ENCODE data around the gene NUDT14.
A peak's percentile ranks its signal among the peaks of the same experiment; 100 is the strongest.

NUDT14 gene

DNA sequence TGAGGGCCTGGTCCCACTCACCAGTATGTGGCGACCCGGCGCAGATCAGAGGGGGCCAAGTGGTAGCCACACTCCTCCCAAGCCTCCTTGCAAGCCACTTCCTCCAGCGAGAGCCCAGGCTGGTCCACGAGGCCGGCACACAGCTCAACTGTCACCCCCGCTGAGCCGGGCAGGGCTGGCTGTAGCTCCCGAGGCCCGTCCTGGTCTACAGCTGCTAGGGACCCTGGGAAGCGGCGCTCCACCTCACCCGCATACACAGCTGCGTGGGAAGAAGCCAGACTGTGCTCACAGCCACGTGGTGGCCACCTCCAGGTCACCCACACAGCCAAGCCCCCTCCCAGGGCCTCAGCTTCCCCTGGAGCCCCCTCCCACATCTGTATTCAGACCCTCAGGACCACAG lies 4.6 kb downstream of the NUDT14 start:
- DNase-seq (ENCODE audit: low read depth in 2 of 2): no peak

DNA sequence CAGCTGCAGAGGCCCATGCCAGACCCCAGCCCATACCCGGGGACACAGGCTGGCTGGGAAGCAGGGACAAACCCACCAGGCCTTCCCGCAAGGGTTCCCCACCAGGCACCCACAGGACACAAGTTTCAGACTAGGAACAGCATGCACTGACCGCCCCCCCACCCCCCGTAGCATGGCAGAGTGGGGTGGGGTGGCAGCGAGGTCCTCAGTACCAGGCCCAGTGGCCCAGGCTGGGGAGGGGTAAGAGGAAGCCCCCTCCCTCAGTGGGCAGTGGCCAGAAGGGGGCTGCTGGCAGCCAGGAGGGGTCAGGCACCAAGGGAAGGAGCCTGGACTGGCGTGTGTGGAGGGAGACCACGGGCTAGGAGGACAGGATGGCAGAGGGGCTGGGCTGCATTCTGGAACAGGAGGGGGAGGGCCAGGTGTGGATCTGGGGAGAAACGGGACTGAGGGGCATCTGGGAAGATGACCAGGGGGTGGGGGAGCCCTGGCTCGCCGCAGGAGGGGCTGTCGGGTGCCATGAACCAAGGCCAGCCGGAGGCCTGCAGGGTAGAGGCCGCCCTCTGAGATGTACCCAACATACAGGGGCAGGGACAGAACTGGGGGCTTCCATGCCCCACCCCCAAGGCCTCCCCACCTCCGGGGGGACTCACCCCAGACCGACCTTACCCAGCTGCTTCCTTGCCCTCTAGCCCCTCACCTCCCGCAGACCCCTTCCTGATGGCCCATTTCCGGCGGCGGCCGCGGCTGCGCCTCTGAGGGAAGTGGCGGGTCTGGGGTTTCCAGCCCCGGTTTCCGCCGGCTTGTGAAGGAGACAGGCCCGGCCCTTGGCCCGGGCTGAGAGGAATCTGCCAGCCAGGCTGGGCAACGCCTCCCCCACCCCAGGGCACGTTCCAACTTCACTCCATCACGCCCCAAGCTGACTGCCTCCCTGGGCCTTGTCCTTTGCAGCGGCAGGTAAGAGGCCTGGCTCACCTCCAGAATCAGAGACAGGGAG lies 6.9 kb downstream of the NUDT14 start:
- peak in 1 of 2 donors; percentile 16 for DNase-seq (ENCODE audit: low read depth in 2 of 2)

DNA sequence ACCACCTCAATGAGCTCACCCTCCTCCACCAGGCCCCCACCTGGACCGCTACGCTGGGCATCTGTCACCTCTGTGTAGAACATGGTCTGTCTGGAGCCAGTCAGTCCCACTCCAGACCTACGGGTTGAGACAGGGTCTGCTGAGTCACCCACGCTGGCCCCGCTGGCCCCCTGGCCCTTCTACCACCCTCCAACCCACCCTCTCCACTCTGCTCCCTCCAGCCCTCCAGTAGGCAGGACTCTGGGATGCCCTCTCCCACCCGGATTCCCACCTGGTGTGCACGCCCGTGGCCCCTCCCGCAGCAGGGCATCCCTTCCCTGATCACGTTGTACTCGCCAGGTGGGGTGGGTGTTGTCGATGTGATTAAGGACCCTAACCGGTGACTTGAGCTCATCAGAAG lies 8.0 kb downstream of the NUDT14 start:
- DNase-seq (ENCODE audit: low read depth in 2 of 2): no peak

DNA sequence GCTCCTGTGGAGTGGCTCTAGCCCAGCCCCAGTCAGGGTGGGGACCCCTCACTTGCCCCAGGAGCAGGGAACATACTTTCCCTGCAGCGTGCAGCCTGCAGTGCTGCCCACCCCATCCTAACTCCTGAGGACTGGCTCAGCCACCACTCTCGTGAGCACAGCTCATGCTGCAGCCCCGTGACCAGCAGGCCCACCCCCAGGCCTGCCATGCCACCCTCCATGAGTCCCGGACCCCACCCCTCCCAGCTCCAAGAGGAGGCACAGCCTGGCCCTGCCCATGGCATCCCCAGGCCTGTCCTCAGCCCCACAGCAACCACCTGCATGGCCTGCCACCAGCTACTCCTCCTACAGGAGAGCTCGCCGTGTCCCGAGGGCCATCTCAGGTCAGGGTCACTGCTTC lies 8.6 kb downstream of the NUDT14 start:
- DNase-seq (ENCODE audit: low read depth in 2 of 2): no peak

DNA sequence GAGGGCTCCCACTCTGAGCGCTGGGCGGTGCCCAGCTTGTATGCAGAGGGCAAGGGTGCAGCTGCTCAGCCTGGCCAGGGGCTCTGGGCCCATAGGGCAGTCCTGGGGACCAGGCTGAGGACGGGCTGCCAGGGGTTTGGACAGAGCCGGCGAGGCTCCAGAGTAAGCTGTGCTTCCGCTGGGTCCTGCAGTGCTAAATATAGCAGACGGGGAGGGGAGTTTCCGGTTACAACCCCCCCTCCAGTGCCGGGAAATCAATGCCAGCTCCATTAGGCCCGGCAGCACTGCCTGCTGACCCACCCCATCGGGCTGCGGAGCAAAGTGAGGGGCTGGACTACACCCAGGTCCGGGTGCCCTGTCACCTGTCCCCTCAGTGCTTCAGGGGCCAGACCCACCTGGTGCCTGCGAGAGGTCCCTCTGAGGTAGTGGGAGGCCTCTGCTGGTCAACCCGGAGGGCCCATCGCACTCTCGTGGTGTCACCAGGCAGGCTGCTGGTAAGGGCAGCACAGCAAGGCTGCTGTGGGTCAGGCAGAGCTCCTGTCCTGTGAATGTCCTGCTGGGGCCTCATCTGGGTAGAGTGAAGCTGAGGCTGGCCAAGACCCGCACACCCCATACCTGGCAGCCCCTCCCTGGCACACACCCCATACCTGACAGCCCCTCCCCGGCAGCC lies 10.0 kb downstream of the NUDT14 start:
- DNase-seq (ENCODE audit: low read depth in 2 of 2): no peak

DNA sequence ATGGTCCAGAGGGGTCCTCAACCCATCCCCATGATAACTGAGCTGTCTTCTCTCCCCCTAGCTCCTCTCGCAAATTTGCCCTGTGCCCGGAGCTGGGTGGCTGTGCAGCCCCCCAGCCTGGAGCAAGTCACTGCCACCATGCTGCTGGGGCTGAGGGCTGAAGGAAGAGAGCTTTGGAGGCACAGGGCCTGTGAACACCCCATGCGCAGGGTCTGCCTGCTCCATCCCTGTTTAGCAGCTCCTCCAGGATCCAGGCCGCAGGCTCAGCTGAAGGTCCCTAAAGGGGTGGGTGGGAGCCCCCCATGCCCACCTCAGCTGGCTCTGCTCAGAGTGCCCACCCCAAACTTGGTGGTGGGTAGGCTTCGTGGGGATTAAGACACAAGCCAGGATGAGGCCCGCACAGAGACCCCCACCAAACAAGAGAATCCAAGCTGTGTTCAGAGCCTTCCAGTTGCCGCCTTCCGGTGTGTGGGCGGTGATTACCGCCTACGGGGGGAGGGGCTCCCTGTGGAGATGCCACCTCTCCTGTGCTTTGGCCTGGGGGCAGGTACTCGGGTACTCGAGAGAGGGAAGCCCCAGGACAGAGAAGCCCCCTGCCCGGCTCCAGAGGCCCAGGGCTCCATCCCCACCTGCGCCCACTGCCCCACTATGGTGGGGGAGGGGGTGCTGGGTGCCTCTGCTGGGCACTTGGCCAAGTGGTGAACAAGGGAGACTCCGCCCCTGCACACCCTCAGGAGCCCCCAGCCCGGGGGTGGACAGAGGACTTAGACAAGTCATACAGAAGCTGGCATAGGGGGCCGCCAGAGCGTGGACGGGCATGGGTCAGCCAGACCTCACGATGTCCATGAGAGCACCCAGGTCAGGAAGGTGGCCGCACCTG lies 11.1 kb downstream of the NUDT14 start:
- no peak for DNase-seq (ENCODE audit: low read depth in 2 of 2)

DNA sequence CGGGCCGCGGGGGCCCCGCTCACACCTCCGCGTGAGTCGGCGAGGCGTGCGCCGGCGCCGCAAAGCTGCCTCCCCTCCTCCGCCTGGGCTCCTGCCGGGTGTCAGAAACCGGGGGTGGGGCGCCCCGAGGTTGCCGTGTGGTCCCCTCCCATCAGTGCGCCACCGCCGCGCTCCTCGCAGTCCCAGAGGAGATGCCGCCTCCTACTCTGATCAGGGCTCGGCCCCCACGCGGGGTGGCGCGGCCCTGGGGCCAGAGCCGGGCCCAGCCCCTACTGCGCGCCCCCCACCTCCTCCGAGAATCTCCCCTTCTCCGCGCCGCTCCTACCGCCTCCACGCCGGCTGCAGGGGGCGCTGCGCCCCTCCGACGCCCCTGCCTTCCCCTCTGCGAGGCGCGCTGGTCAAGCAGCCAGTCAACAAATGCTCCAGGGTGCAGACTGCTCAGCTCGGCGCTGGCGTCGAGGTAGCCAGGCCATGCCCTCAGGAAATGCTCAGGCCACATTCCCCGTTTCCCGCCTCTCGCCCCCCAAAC lies 12.1 kb downstream of the NUDT14 start:
- no peak for DNase-seq (ENCODE audit: low read depth in 2 of 2)

DNA sequence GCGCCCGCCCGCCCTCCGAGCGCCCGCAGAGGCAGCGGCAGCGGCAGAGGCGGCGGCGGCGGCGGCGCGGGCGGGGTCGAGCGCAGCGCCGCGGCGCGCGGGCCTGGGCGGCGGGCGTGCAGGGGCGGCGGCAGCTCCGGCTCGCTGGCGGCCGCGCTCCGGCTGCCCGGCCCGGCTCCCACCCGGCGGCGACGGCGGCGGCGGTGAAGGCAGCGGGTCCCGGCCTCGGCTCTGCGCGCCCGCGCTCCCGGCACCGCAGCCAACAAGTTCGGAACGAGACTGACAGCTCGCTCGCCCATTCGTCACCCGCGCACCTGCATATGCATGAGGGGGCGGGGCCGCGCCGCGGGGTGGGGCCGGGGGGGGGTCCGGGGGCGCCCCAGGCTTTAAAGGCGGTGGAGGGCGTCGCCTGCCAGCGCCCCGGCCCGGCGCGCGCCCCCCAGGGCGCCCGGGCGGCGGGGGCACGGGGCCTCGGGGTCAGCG lies 12.6 kb downstream of the NUDT14 start, which contains the start of gene JAG2:
TSS of gene JAG2 (minus strand) at position 281 of the 483 bp plus-strand sequence. CDS start 356 bp downstream, outside the sequence.
- DNase-seq (ENCODE audit: low read depth in 2 of 2): peak in 1 of 2 donors; percentile 17

DNA sequence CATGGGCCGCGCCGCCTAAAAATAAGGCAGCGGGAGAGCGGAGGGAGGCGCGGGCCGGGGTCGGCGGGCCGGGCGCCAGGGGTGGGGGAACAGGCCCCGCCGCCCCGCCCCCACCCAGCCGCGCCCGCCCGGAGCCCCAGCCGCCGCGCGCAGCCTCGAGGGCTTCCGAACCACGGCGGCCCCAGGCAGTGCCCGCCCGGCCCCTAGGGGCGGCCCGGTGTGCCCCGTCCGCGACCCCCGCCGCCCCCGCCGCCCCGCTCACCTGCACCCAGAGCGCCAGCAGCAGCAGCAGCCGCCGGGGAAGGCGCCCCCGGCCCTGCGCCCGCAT lies 13.1 kb downstream of the NUDT14 start:
- DNase-seq (ENCODE audit: low read depth in 2 of 2): no peak

DNA sequence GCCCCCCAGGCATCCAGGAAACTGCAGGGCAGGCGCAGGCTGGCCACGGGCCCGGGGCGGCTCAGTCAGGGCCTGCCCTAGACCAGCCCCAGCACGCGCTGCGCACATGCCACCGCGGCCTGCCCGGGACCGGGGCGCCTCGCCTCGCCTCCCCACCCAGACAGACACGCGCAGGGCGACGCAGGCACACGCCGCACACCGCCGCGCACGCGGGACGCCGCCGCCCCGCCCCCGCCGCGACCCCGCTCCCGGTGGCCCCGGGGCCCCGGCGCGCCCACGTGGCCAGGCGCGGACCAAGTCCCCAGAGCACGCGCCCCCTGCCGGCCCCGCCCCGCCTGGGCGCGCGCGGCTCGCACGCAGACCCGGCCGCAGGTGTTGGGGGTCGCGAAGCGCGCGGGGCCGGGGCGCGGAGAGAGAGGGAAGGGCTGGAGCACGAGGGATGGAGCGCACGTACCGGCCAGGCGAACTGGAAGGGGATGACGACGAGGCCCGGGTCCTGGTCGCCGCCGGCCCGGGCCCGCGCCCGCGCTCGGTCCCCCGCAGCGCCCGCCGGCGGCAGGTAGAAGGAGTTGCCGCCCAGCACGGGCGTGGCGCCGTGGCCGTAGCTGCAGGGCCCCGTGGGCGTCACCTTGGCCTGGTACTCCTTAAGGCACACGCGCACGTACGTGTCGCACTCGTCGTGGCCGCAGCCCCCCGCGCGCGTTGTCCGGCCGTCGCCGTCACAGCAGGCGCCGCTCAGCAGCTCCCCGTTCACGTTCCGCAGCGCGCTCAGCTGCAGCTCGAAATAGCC lies 13.6 kb downstream of the NUDT14 start:
- DNase-seq (ENCODE audit: low read depth in 2 of 2): no peak

DNA sequence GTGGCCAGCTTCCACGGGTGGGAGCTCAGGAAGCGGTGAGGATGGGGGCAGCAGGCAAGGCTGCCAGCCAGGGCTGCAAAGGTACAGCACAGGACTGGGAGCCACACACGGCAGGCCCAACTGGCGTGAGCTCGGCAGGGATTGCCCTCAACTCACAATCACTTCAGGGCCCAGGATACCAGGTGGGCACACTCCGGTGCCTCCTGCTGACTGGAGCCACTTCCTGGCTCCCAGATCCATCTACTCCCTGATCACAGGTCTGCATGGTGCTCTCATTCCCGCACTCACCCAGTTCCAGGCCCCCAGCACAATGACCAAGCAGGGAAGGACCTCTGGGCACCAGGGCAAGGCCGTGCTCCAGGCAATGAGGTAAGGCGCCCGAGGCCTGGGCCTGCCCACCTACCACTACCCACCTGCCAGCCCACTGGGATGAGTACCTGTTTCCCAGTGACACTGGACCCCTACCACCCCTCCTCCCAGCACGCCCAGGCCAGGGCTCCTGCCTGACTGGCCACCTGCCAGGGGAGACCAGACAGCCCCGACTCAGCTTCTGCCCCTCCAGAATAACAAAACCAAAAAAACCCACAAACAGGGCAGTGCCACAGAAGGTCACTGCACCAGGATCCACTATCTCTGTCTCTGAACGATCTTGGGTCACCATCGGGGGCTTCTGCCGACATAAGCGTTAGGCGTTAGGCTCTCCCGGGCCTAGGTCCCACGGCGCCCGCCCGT lies 14.4 kb downstream of the NUDT14 start:
- no peak for DNase-seq (ENCODE audit: low read depth in 2 of 2)

DNA sequence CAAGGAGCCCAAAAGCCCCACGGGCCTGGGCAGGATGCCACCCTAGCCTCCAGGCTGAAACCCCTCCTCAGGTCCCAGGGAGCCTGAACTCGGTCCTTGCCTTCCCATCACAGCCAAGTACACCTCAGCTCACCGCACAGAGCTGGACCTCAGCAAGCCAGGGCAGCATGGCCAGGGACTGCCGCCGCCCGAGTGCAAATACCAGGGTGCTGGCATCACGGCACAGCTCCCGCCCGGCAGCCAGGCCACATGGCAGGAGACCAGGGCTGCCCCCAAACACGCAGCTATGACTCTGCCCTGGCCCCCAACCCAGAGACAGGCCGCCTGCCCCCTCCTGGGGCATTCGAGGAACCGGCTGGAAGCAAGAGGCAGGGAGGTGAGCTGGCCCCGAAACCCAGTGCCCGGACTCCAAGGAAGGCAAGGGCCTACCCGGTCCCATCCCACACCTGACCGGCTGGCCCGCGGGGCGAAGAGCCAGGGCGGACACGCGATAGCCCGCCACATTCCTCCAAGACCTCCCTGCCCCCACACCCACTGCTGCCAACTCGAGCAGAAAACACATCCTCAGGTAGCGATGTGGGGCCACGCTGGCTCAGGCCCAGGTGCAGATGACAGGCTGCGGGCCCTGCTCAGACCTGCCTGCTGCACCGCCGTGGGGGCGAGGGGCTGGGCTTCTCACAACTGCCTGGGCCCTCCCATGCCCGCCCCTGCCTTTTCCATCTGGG lies 15.2 kb downstream of the NUDT14 start:
- no peak for DNase-seq (ENCODE audit: low read depth in 2 of 2)

DNA sequence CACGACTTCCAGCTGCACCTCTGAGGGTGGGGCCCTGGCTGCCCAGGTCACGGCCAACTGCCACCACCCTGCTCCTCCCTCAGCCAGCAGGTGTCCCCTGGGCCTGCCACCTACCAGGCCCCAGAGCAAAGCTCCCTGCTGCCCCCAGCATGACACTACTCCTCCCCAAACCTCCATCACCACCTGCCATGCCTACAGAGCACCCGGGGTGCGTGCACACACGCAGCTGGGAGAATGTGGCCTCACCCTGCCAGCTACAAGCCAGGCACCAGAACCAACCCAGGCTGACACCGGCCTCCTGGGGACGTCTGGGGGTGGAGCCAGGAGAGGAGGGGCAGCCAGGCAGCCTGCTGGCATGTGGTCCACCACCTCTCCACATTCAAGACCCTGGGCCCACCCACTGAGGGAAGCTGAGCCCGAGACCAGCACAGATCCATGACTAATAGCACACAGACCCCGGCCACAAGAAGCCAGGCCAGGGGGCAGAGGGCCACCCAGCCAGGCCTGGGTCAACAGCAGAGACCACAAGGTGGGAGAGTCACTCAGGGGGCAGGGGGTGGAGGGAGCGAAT lies 15.9 kb downstream of the NUDT14 start:
- no peak for DNase-seq (ENCODE audit: low read depth in 2 of 2)

DNA sequence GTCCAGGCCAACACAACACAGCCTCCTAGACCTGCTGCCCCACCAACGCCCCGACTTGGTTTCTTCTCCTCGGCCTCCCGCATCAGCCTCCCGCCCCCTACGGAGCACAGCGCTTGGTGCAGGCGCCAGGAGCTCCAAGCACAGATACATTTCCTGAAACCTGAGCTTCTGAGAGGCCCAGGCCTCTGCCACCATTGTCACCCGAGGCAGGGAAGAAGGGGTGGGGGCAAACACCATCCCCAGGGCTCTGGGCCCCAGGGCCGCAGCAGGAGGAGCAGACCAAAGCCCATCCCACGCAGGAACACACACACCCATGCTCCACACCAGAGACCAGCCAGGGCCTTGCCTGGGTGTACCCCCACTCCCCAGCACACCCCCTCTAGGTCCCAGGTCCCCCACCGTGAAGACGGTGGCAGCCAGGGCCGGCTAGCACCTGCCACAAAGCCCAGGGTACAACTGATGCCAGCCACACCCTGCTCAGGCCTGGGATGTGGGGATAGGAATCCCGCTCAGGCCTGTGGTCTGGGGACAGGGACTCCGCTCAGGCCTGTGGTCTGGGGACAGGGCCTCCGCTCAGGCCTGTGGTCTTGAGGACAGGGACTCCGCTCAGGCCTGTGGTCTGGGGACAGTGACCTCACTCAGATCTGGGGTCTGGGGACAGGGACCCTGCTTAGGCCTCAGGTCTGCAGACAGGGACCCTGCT lies 17.9 kb downstream of the NUDT14 start:
- no peak for DNase-seq (ENCODE audit: low read depth in 2 of 2)

DNA sequence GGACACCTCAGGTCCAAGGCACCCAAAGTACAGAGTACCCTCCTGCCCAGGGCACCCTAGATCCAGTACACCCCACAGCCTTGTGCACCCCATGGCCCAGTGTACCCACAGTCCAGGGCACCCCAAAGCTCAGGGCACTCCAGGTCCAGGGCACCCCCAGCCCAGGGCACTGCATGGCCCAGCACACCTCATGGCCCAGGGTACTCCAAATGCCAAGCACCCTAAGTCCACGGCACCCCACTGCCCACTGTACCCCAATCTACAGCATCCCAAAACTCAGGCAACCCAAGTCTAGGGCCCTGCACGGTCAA lies 18.5 kb downstream of the NUDT14 start:
- no peak for DNase-seq (ENCODE audit: low read depth in 2 of 2)

DNA sequence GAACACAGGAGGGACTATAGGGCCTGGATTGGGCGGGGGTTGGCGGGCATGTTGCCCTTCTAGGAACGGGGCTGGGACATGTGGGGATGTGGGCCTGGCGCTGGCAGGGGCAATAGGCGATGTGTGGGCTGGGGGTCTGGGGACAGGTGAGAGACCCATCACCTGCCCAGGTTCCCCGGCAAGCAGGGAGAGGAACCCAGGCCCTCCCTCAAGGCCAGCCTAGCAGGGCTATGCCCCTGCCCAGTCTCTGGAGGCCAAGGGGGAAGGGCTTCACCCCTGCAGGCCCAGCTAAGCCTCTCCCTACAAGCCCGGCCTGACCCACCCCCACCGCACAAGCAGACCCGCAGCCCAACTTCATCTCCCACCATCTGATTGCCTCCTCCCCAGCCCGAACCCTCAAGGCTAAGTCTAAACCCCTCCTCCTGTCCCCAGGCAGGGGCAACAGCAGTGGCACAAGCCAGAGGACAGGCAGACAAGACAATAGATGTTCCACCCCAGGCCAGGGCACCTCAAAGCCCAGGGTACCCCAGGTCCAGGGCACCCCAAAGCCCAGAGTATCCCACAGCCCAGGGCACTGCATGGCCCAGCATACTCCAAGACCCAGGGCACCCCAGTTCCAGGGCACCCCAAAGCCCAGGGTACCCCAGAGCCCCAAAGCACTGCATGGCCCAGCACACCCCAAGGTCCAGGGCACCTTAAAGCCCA lies 19.0 kb downstream of the NUDT14 start:
- DNase-seq (ENCODE audit: low read depth in 2 of 2): no peak

DNA sequence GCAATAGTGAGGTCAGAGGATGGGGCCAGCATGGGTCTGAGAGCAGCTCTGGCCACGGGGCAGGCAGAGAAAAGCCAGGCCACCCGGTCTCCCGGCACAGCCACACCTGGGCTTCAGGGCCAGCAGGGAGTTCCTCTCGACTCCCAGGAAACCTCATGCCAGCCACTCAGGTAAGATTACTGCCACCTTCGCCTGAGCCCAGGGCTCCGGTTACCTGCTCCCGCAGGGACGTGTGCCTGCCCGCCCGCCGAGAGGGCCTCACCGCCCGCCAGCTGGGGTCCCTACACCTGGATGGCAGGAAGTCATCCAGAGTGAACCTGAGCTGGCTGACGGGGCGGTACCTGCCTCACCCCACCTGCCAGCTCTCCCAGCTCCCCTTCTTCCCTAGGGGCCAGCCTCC lies 19.8 kb downstream of the NUDT14 start:
- DNase-seq (ENCODE audit: low read depth in 2 of 2): no peak

DNA sequence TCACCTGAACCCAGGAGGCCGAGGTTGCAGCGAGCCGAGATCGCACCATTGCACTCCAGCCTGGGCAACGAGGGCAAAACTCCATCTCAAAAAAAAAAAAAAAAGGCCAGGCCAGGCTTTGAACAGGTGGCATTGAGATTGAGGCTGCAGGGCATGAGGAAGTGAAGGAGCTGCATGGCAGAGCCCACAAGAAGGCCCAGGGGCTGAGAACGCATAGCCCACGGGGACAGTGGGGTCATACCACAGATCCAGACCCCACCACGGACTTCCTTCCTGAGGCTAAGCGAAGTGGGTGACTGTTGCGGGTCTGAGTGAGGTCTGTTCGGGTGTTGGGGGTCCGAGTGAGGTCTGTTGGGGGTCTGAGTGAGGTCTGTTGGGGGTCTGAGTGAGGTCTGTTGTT lies 20.3 kb downstream of the NUDT14 start:
- no peak for DNase-seq (ENCODE audit: low read depth in 2 of 2)

Data from stimulated activated CD8-positive, alpha-beta memory T cell treated with anti-CD3 and anti-CD28 coated beads, Interleukin-7, amount 100 ng/mL, for 1 hour (primary cell).